ENCODE measurements around the gene CDH2.

The CDH2 gene

GRCh38 chr18:28176948-28177827 is at the start of gene CDH2:
Gene CDH2 (minus strand): TSS chr18:28177130. CDS start chr18:28177022, 108 bp downstream.
- DNase-seq (ENCODE audit: low read depth), result no peak

- DNase-seq (ENCODE audit: low read depth), result no peak
Observed at GRCh38 chr18:28212060-28212459, 35.1 kb upstream of the CDH2 start.

GRCh38 chr18:28208712-28209265 is 31.9 kb upstream of the CDH2 start:
- no peak for DNase-seq (ENCODE audit: low read depth)

- no peak for DNase-seq (ENCODE audit: low read depth)
Observed at GRCh38 chr18:28208268-28208667, 31.3 kb upstream of the CDH2 start.

GRCh38 chr18:28204154-28204553 is 27.2 kb upstream of the CDH2 start:
- DNase-seq (ENCODE audit: low read depth), result peak; percentile 87

- DNase-seq (ENCODE audit: low read depth), result no peak
Observed at GRCh38 chr18:28201056-28201455, 24.1 kb upstream of the CDH2 start.

- no peak for DNase-seq (ENCODE audit: low read depth)
Observed at GRCh38 chr18:28198620-28199019, 21.7 kb upstream of the CDH2 start.

- DNase-seq (ENCODE audit: low read depth), result no peak
Observed at GRCh38 chr18:28193177-28193778, 16.3 kb upstream of the CDH2 start.

GRCh38 chr18:28189400-28190239 is 12.7 kb upstream of the CDH2 start:
- no peak for DNase-seq (ENCODE audit: low read depth)

- DNase-seq (ENCODE audit: low read depth), result no peak
Observed at GRCh38 chr18:28185121-28185520, 8.2 kb upstream of the CDH2 start.

GRCh38 chr18:28183418-28184078 is 6.6 kb upstream of the CDH2 start:
- no peak for DNase-seq (ENCODE audit: low read depth)

GRCh38 chr18:28181616-28182015 is 4.7 kb upstream of the CDH2 start:
- DNase-seq (ENCODE audit: low read depth), result no peak

- DNase-seq (ENCODE audit: low read depth), result no peak
Observed at GRCh38 chr18:28178720-28179119, 1.8 kb upstream of the CDH2 start.

GRCh38 chr18:28177828-28178635 is 1.1 kb upstream of the CDH2 start:
- DNase-seq (ENCODE audit: low read depth), result no peak

GRCh38 chr18:28176698-28176947 is 307 bp downstream of the CDH2 start:
- no peak for DNase-seq (ENCODE audit: low read depth)

GRCh38 chr18:28175930-28176697 is 816 bp downstream of the CDH2 start:
- DNase-seq (ENCODE audit: low read depth), result no peak

- no peak for DNase-seq (ENCODE audit: low read depth)
Observed at GRCh38 chr18:28175150-28175929, 1.6 kb downstream of the CDH2 start.

GRCh38 chr18:28174181-28174905 is 2.6 kb downstream of the CDH2 start:
- DNase-seq (ENCODE audit: low read depth), result no peak

GRCh38 chr18:28171837-28172236 is 5.1 kb downstream of the CDH2 start:
- DNase-seq (ENCODE audit: low read depth), result no peak

Measured in non-pigmented ciliary epithelial cell (primary cell).